NCI-H82 treated with DMSO at 0.1 percent for 48 hours (cell line): Measurements from ENCODE around the gene CAMKK1.

Experiments used
- DNase-seq: peaks from one replicate; lab custom pipeline; 2025; ENCODE audit not compliant: unreplicated experiment; lab: John Stamatoyannopoulos, UW

CAMKK1 gene

DNA sequence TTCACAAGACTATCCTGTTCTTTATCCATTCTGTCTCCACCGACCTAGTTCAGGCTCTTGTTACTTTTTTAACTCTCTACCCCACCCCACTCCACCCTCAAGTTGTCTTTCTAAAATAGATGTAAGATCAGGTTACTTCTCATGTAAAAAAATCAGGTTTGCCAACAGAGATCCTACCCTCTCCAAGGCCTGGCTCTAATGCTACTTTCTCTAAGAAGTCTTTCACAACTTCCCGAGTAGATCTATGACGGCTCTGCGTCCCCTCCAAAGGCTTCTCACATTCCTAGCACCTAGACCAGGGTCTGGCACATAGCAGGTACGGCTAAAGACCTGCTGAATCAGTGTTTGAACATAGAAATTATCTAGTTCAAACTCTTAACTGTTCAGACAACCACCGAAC is 77.7 kb downstream of the CAMKK1 start:
- DNase-seq = no peak

DNA sequence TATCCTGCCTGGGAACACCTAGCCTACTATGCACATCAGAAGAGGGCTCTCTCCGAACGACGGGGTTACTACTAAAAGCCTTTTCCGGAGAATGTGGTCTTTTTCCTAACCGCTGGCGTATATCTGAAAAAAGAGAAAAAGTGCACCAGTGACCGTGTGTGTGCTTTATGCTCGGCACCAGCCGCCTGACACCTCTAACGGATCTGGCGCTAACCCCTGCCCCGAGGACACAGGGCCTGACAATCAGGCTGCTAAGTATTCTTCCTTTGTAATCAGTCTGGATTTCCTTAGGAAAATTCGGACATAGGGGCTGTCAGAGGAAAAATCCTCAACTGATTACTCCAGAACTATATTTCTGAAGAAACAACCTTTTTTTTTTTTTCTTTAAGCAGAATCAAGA is 78.5 kb downstream of the CAMKK1 start:
- no peak for DNase-seq

DNA sequence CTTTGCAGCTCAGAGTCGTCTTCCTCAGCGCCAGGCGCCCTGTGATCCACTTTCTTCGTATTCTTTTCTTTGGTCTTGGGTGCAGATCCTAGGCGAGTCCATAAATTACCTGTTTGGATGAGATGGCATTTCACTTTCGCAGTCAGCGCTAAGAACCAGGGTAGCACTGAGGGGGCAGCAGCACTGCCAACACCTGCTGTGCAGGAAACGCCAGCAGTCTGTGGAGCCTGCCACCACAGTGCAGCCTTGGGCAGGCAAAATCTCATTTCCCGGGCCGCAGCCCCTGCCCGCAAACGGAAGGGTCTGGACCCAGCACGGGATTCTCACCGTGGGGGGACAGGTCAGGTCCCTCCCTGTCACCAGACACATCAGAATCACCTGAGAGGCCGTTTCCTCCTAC is 79.7 kb downstream of the CAMKK1 start:
- no peak for DNase-seq

- no peak for DNase-seq
These were observed 80.1 kb downstream of the CAMKK1 start for GRCh38 chr17:3812771-3813170.

GRCh38 chr17:3812284-3812683 is 80.6 kb downstream of the CAMKK1 start:
- DNase-seq = no peak
